ENCODE results near the gene INPP5A. TPM values are rescaled to one million over a fixed set of nuclear protein-coding genes. Genes with fewer than 3 reads are reported as not detected.

Gene INPP5A
- total RNA-seq, 2 donors from 2014 or later = 20.7 to 26.7 TPM

- 94 to 100% methylated on average over 2 to 7 of the region's 9 CpGs for WGBS, 2 experiments (ENCODE audit: insufficient coverage in 1 of 2, insufficient read length in 1 of 2)
- DNase-seq = peak; percentile 23
These were observed 136.7 kb downstream of the INPP5A start for GRCh38 chr10:132674311-132674710.

DNA sequence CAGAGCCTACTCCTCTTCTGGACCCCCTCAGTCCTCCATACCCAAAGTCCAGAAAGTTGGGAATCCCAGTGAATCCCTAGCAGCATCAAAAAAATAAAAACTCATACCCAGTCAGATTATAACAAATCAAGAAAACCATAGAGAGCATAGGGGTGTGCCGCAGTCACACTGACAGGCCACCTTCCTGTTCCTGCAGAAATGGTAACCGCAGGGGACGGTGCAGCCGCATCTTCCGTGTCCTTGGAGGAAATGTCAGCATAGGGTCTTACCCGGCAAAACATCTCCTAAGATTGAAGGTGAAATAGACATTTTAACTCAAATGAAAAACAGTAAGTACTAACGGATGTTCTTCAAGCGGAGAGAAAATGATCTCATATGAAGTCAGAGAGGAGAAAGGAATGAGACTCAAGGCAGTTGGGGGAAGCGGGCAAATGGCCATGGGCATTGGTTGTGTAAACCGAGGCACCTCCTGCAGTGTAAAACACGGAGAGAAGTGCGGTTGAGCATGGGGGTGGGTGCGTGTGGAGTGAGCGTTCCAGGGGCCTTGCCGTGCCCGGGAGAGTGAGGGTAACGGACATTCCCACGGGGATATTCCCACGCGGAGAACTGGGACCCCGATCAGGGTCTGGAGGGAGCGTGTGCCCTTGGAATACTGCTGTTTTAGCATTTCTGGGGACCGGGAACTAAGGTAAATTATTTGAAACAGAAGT, 137.6 kb downstream of the INPP5A start:
- Histone ChIP-seq H3K9ac (ENCODE audit: extremely low read depth, low read length, poor library complexity, severe bottlenecking) (no peak overlapping the region), H3K9me3 (ENCODE audit: control insufficient read depth, low read length) (no peaks in the 10 kb centered on the region), H3K4me1 (ENCODE audit: control insufficient read depth, insufficient read depth, low read length) (no peaks in the 10 kb centered on the region), H3K36me3 (ENCODE audit: control insufficient read depth, insufficient read depth, low read length) (no peaks in the 10 kb centered on the region), H3K27ac (ENCODE audit: low read depth, low read length) (no peak overlapping the region), H3K4me3 (ENCODE audit: low read length) (no peak overlapping the region), H3K27me3 (ENCODE audit: control insufficient read depth, insufficient read depth, low read length, poor library complexity, severe bottlenecking) (no peaks in the 10 kb centered on the region)
- Mint-ChIP-seq H3K4me1 (no peaks in the 10 kb centered on the region), H3K4me3 (no peak overlapping the region), H3K9me3 (peaks cover 12% of the 10 kb centered on the region), H3K36me3 (ENCODE audit: low read depth) (peaks cover 21% of the 10 kb centered on the region), H3K27me3 (ENCODE audit: insufficient read depth) (no peaks in the 10 kb centered on the region), H3K27ac (no peak overlapping the region)
- TF ChIP-seq, protein P1, sequence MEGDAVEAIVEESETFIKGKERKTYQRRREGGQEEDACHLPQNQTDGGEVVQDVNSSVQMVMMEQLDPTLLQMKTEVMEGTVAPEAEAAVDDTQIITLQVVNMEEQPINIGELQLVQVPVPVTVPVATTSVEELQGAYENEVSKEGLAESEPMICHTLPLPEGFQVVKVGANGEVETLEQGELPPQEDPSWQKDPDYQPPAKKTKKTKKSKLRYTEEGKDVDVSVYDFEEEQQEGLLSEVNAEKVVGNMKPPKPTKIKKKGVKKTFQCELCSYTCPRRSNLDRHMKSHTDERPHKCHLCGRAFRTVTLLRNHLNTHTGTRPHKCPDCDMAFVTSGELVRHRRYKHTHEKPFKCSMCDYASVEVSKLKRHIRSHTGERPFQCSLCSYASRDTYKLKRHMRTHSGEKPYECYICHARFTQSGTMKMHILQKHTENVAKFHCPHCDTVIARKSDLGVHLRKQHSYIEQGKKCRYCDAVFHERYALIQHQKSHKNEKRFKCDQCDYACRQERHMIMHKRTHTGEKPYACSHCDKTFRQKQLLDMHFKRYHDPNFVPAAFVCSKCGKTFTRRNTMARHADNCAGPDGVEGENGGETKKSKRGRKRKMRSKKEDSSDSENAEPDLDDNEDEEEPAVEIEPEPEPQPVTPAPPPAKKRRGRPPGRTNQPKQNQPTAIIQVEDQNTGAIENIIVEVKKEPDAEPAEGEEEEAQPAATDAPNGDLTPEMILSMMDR (conservative IDR thresholded peaks at IDR 0.05) = no peak
- WGBS, 2 experiments (ENCODE audit: insufficient coverage in 1 of 2, insufficient read length in 1 of 2) = 91 to 96% methylated on average over 20 to 23 of the region's 23 CpGs
- peak; percentile 27 for DNase-seq

More at GRCh38 chr10:132674311-132674710, 136.7 kb downstream of the INPP5A start:
- H3K9me3 Mint-ChIP-seq = peaks cover 11% of the 10 kb centered on the region
- TF ChIP-seq, protein P1 (conservative IDR thresholded peaks at IDR 0.05) = no peak
- no peak overlapping the region for H3K27ac Mint-ChIP-seq
- peaks cover 15% of the 10 kb centered on the region for H3K36me3 Mint-ChIP-seq (ENCODE audit: low read depth)
- Histone ChIP-seq H3K4me1 (ENCODE audit: control insufficient read depth, insufficient read depth, low read length) (no peaks in the 10 kb centered on the region), H3K27ac (ENCODE audit: low read depth, low read length) (no peak overlapping the region), H3K9me3 (ENCODE audit: control insufficient read depth, low read length) (no peaks in the 10 kb centered on the region), H3K27me3 (ENCODE audit: control insufficient read depth, insufficient read depth, low read length, poor library complexity, severe bottlenecking) (no peaks in the 10 kb centered on the region), H3K4me3 (ENCODE audit: low read length) (no peak overlapping the region), H3K36me3 (ENCODE audit: control insufficient read depth, insufficient read depth, low read length) (no peaks in the 10 kb centered on the region), H3K9ac (ENCODE audit: extremely low read depth, low read length, poor library complexity, severe bottlenecking) (no peak overlapping the region)
- no peak overlapping the region for H3K4me3 Mint-ChIP-seq
- no peaks in the 10 kb centered on the region for H3K27me3 Mint-ChIP-seq (ENCODE audit: insufficient read depth)
- H3K4me1 Mint-ChIP-seq = no peaks in the 10 kb centered on the region

DNA sequence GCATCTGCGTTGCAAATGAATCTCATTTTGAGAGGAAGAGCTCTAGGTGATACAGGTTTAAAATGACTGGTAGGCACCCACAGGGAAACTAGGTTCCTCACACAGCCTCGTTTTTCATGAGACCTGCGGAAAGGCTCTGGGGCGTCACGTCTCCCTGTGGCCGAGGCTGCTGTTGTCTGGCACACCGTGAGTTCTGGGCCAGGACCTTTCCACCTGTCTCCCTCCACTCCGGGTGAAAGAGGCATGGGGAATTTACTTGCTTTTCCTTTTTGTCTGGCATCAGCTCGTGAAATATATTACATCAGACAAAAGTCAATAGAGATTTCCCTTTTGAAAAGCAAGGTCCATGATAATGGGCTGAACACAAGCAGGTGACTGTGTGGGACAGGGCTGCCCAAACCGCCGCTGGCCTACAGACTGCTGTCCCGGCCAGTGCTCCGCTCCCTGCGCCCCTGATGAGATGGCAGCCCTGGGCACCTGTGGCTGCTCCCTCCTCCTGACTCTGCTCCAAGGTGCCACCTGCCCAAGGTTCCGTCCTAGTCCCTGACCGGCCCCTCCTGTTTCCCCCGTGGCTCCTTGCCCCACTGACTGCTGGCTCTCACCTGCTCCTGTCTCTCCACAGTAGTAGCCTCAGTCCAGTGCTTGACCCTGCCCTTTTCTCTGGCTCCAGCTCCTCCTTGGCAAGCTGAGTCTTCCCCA, 138.8 kb downstream of the INPP5A start:
- no peak overlapping the region for H3K4me3 Mint-ChIP-seq
- H3K36me3 Mint-ChIP-seq (ENCODE audit: low read depth) = peaks cover 22% of the 10 kb centered on the region
- Histone ChIP-seq H3K27me3 (ENCODE audit: control insufficient read depth, insufficient read depth, low read length, poor library complexity, severe bottlenecking) (no peaks in the 10 kb centered on the region), H3K4me3 (ENCODE audit: low read length) (no peak overlapping the region), H3K36me3 (ENCODE audit: control insufficient read depth, insufficient read depth, low read length) (no peaks in the 10 kb centered on the region), H3K9ac (ENCODE audit: extremely low read depth, low read length, poor library complexity, severe bottlenecking) (no peak overlapping the region), H3K4me1 (ENCODE audit: control insufficient read depth, insufficient read depth, low read length) (no peaks in the 10 kb centered on the region), H3K27ac (ENCODE audit: low read depth, low read length) (no peak overlapping the region), H3K9me3 (ENCODE audit: control insufficient read depth, low read length) (no peaks in the 10 kb centered on the region)
- no peaks in the 10 kb centered on the region for H3K4me1 Mint-ChIP-seq
- DNase-seq = peak; percentile 26
- no peaks in the 10 kb centered on the region for H3K27me3 Mint-ChIP-seq (ENCODE audit: insufficient read depth)
- H3K9me3 Mint-ChIP-seq = peaks cover 12% of the 10 kb centered on the region
- WGBS, 2 experiments (ENCODE audit: insufficient coverage in 1 of 2, insufficient read length in 1 of 2) = 87 to 93% methylated on average over 14 to 17 of the region's 17 CpGs
- TF ChIP-seq, protein P1 (conservative IDR thresholded peaks at IDR 0.05) = no peak
- no peak overlapping the region for H3K27ac Mint-ChIP-seq
